HG03520 (cell line): ENCODE data around the gene CNTN4.
"Not testable (repeated sequence)": the region's sequence is repeated elsewhere in the genome, so short reads cannot be mapped to it uniquely, and the experiment has no call there.

Source experiments
- ATAC-seq: cut with Tn5 transposase; IDR thresholded peaks from one replicate; pipeline ENCODE4 v1.9.1; 2021; ENCODE audit warnings: mild to moderate bottlenecking, moderate library complexity; ENCODE audit not compliant: unreplicated experiment

The CNTN4 gene

GRCh38 chr3:2940062-2940461 is 841.4 kb downstream of the CNTN4 start:
- no peak for ATAC-seq

- peak; percentile 92 for ATAC-seq
These were observed 846.0 kb downstream of the CNTN4 start for GRCh38 chr3:2944628-2945027.

GRCh38 chr3:2945121-2945520 is 846.5 kb downstream of the CNTN4 start:
- no peak for ATAC-seq

GRCh38 chr3:2947536-2947935 is 848.9 kb downstream of the CNTN4 start:
- ATAC-seq = no peak

GRCh38 chr3:2948882-2949281 is 850.2 kb downstream of the CNTN4 start:
- ATAC-seq = no peak

- no peak for ATAC-seq
These were observed 851.5 kb downstream of the CNTN4 start for GRCh38 chr3:2950159-2950558.

- ATAC-seq = no peak
These were observed 858.4 kb downstream of the CNTN4 start for GRCh38 chr3:2957115-2957514.

- ATAC-seq = no peak
These were observed 859.9 kb downstream of the CNTN4 start for GRCh38 chr3:2958551-2958950.

- no peak for ATAC-seq
These were observed 862.9 kb downstream of the CNTN4 start for GRCh38 chr3:2961576-2961975.

- ATAC-seq = no peak
These were observed 869.2 kb downstream of the CNTN4 start for GRCh38 chr3:2967871-2968270.

GRCh38 chr3:2968475-2968874 is 869.8 kb downstream of the CNTN4 start:
- no peak for ATAC-seq

GRCh38 chr3:2976212-2976611 is 877.5 kb downstream of the CNTN4 start:
- no peak for ATAC-seq

- ATAC-seq = no peak
These were observed 878.1 kb downstream of the CNTN4 start for GRCh38 chr3:2976796-2977195.

- ATAC-seq = no peak
These were observed 880.5 kb downstream of the CNTN4 start for GRCh38 chr3:2978977-2979732.

GRCh38 chr3:2984005-2984830 is 885.6 kb downstream of the CNTN4 start:
- ATAC-seq = no peak

GRCh38 chr3:2984831-2985220 is 886.2 kb downstream of the CNTN4 start:
- ATAC-seq = no peak

- ATAC-seq = peak; percentile 75
These were observed 886.8 kb downstream of the CNTN4 start for GRCh38 chr3:2985479-2985878.

GRCh38 chr3:2992534-2992933 is 893.9 kb downstream of the CNTN4 start:
- no peak for ATAC-seq

- ATAC-seq = not testable (repeated sequence)
These were observed 894.5 kb downstream of the CNTN4 start for GRCh38 chr3:2993130-2993529.

GRCh38 chr3:2993736-2994135 is 895.1 kb downstream of the CNTN4 start:
- no peak for ATAC-seq

GRCh38 chr3:2995195-2995594 is 896.5 kb downstream of the CNTN4 start:
- no peak for ATAC-seq

GRCh38 chr3:3005146-3005744 is 906.6 kb downstream of the CNTN4 start:
- ATAC-seq = no peak
